Natural killer cell (primary cell): ENCODE measurements around the gene C19orf38. TPM values are rescaled to one million over a fixed set of nuclear protein-coding genes. Genes with fewer than 3 reads are reported as not detected.

Source experiments
- ATAC-seq, 3 donors: fragments of 150-1000 bp in 2 of 3; fragments of 200-7000 bp in 1 of 3; cut with Tn5 transposase; 1 replicate in 1 of 3; 2 replicates in 2 of 3; pipeline ENCODE4 v1.10.0; 2021; ENCODE audit warnings: mild to moderate bottlenecking in 2 of 3, moderate library complexity in 2 of 3
- DNase-seq, 2 donors: peaks; one replicate each; pipeline versions ENCODE4 v3.0.0 to v3.0.0-alpha.2; 2013 to 2021; ENCODE audit warnings: mixed read lengths in 1 of 2
- H3K27ac ChIP-seq: one replicate; pipeline ENCODE4 v1.5.1; 2013; ENCODE audit warnings: mild to moderate bottlenecking, low read length
- H3K27me3 ChIP-seq: one replicate; pipeline ENCODE4 v1.6.1; 2013; ENCODE audit warnings: low read length; ENCODE audit not compliant: control insufficient read depth, insufficient read depth
- H3K36me3 ChIP-seq: one replicate; pipeline ENCODE4 v1.6.1; 2013; ENCODE audit warnings: low read length; ENCODE audit not compliant: control insufficient read depth, insufficient read depth
- H3K4me1 ChIP-seq: one replicate; pipeline ENCODE4 v1.6.1; 2013; ENCODE audit warnings: low read length; ENCODE audit not compliant: control insufficient read depth, insufficient read depth
- H3K4me3 ChIP-seq: one replicate; pipeline ENCODE4 v1.5.1; 2013; ENCODE audit warnings: low read length
- H3K9me3 ChIP-seq: one replicate; pipeline ENCODE4 v1.6.1; 2013; ENCODE audit warnings: low read length; ENCODE audit not compliant: control insufficient read depth, insufficient read depth
- H3K27ac Mint-ChIP-seq, 2 donors: one replicate each; pipeline ENCODE4 v1.8.0; 2022; ENCODE audit warnings: mild to moderate bottlenecking in 2 of 2, mixed read lengths in 2 of 2, moderate library complexity in 1 of 2
- H3K27me3 Mint-ChIP-seq, 2 donors: one replicate each; pipeline ENCODE4 v1.8.0; 2022; ENCODE audit warnings: low read depth in 2 of 2, mixed read lengths in 2 of 2
- H3K36me3 Mint-ChIP-seq: one replicate; pipeline ENCODE4 v1.8.0; 2022; ENCODE audit warnings: mixed read lengths
- H3K4me1 Mint-ChIP-seq, 2 donors: one replicate each; pipeline ENCODE4 v1.8.0; 2022; ENCODE audit warnings: mixed read lengths in 2 of 2
- H3K4me3 Mint-ChIP-seq: one replicate; pipeline ENCODE4 v1.8.0; 2022; ENCODE audit warnings: mild to moderate bottlenecking, moderate library complexity, mixed read lengths
- H3K9me3 Mint-ChIP-seq, 2 donors: one replicate each; pipeline ENCODE4 v1.8.0; 2022; ENCODE audit warnings: mixed read lengths in 2 of 2
- WGBS: methylation state at CpG from one replicate; pipeline ENCODE4 v1.1.7; 2013; ENCODE audit warnings: missing lambda C conversion rate; ENCODE audit not compliant: insufficient coverage; 5-methylcytosine and 5-hydroxymethylcytosine counted together
- intact Hi-C: fragments of 100-400 bp; cut with micrococcal nuclease; formaldehyde crosslinking; loops from one replicate; pipeline ENCODE4 v1.14.2; 2022
- total RNA-seq, 4 donors: library from RNA; stranded (reverse); fragments of 120-200 nt in 1 of 4; gene quantifications; one replicate each; pipeline versions ENCODE4 v1.2.3 to v1.2.4, GENCODE V29; 2013 to 2022
- TF ChIP-seq, protein P1 (sequence below): fragments of 200-600 bp; IDR thresholded peaks from one replicate; pipeline ENCODE4 v1.8.0; 2022; ENCODE audit warnings: antibody characterized with exemption

C19orf38 gene
- total RNA-seq, 3 donors from 2014 or later (not counting 1 experiment from before 2014, with no cell fraction given) = 2.9 to 9.9 (median 6.2) TPM

DNA sequence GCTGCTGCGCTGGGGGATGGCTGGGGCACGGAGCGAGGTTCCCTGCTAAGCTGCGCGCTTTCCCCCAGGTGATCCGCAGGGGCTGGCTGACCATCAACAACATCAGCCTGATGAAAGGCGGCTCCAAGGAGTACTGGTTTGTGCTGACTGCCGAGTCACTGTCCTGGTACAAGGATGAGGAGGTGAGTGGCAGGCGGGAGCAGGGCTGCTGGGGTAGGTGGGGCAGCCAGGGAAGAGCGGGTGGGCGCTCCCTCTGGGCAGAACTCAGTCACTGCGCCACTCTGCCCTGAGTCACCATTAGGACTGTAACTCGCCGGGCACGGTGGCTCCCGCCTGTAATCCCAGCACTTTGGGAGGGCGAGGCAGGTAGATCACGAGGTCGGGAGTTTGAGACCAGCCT is 36.0 kb upstream of the C19orf38 start:
- peaks cover 47% of the 10 kb centered on the region for H3K36me3 ChIP-seq
- intact Hi-C loops = no loop called here
- 95% methylated on average over 19 of the region's 19 CpGs for WGBS
- DNase-seq = no peak
- no peaks in the 10 kb centered on the region for H3K27me3 ChIP-seq
- peaks cover 76% of the 10 kb centered on the region for H3K4me1 ChIP-seq
- no peak overlapping the region for H3K4me3 ChIP-seq
- no peaks in the 10 kb centered on the region for H3K9me3 Mint-ChIP-seq
- H3K4me1 Mint-ChIP-seq = peaks cover 37 to 74% of the 10 kb centered on the region in 2 donors
- H3K27me3 Mint-ChIP-seq = no peaks in the 10 kb centered on the region
- peak overlapping the region; percentile 92 to 93 for H3K27ac Mint-ChIP-seq
- H3K4me3 Mint-ChIP-seq = no peak overlapping the region
- peaks cover 10% of the 10 kb centered on the region for H3K36me3 Mint-ChIP-seq
- no peak for ATAC-seq
- TF ChIP-seq, protein P1, sequence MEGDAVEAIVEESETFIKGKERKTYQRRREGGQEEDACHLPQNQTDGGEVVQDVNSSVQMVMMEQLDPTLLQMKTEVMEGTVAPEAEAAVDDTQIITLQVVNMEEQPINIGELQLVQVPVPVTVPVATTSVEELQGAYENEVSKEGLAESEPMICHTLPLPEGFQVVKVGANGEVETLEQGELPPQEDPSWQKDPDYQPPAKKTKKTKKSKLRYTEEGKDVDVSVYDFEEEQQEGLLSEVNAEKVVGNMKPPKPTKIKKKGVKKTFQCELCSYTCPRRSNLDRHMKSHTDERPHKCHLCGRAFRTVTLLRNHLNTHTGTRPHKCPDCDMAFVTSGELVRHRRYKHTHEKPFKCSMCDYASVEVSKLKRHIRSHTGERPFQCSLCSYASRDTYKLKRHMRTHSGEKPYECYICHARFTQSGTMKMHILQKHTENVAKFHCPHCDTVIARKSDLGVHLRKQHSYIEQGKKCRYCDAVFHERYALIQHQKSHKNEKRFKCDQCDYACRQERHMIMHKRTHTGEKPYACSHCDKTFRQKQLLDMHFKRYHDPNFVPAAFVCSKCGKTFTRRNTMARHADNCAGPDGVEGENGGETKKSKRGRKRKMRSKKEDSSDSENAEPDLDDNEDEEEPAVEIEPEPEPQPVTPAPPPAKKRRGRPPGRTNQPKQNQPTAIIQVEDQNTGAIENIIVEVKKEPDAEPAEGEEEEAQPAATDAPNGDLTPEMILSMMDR = no peak
- H3K27ac ChIP-seq = no peak overlapping the region
- H3K9me3 ChIP-seq = no peaks in the 10 kb centered on the region

DNA sequence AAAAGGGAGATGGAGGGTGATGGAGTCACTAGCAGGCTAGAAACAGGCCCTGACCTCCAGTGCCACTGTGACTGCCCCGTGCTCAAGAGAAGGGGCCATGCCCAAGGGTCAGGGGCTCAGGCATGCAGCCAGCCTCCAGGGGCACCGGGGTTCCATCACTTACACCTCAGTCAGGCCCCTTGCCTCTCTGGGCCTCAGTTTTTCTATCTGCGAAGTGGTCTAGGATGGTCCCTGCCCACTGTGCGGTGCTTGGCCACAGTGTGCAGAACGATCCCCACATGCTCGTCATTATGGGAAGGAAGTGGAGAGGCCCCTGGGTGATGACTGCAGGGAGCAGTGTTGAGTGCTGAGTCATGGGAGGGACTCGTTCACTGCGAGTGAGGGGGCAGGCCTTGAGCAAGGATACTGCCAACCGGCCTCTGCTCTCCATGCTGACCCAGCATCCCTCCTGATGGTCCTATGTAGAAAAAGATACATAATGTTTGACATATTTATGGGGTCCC is 35.3 kb upstream of the C19orf38 start:
- Histone ChIP-seq H3K4me3 (no peak overlapping the region), H3K9me3 (no peaks in the 10 kb centered on the region), H3K27me3 (no peaks in the 10 kb centered on the region), H3K27ac (peak overlapping the region; percentile 55), H3K4me1 (peaks cover 76% of the 10 kb centered on the region), H3K36me3 (peaks cover 50% of the 10 kb centered on the region)
- Mint-ChIP-seq H3K9me3 (no peaks in the 10 kb centered on the region), H3K27me3 (no peaks in the 10 kb centered on the region), H3K4me3 (peak overlapping the region; percentile 59), H3K27ac (peak overlapping the region; percentile 92 to 93), H3K4me1 (peaks cover 37 to 74% of the 10 kb centered on the region in 2 donors), H3K36me3 (peaks cover 10% of the 10 kb centered on the region)
- intact Hi-C loops = no loop called here
- WGBS = 28% methylated on average over 9 of the region's 9 CpGs
- DNase-seq (peak; percentile 55 to 56), ATAC-seq (peak; percentile 78 to 81 (median 79))
- TF ChIP-seq, protein P1 = no peak

DNA sequence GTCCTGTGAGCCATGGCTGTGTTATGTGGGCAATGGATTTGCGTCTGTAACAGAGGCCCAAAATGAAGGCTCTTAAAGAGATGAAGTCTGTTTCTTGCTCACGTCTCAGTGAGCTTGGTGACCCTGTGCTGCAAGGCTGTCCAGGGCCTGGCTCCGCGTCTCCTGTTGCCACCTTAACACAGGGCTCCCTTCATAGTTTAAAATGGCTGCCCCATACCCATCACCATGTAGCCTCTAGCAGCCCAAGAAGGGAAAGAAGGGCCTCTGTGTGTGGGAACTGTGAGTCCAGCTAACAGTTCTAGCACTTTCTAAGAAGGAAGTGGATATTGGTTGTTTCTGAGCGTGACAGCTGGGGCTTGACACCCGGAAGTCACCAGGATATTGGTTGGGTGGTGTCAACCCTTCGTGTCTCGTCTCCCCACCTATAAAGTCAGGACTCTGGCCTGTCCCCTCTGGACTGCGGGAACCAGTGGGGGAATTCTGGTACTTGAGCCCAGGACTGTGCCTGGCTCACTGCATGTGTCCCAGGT is 33.1 kb upstream of the C19orf38 start:
- DNase-seq (peak in 1 of 2 donors; percentile 43), ATAC-seq (peak; percentile 63 to 81 (median 64))
- H3K27me3 ChIP-seq = no peaks in the 10 kb centered on the region
- TF ChIP-seq, protein P1 = no peak
- Mint-ChIP-seq H3K36me3 (no peaks in the 10 kb centered on the region), H3K27ac (peak overlapping the region; percentile 92 to 93), H3K9me3 (no peaks in the 10 kb centered on the region), H3K4me3 (peak overlapping the region; percentile 54), H3K4me1 (peaks cover 25 to 69% of the 10 kb centered on the region in 2 donors), H3K27me3 (no peaks in the 10 kb centered on the region)
- H3K36me3 ChIP-seq = peaks cover 54% of the 10 kb centered on the region
- intact Hi-C loops = loop anchor here (1.0 kb wide), 1 partner anchor 18 kb away; no protein-coding TSS in a partner anchor
- WGBS = 64% methylated on average over 9 of the region's 9 CpGs
- H3K9me3 ChIP-seq = no peaks in the 10 kb centered on the region
- peak overlapping the region; percentile 56 for H3K27ac ChIP-seq
- no peak overlapping the region for H3K4me3 ChIP-seq
- peaks cover 64% of the 10 kb centered on the region for H3K4me1 ChIP-seq
